GM10248 (cell line): ENCODE measurements around the gene SRL.

Source experiments
- CTCF ChIA-PET: fragments of 300-600 bp; sonication (Branson Sonifier 250); formaldehyde crosslinking; extraction: SDS; loops from one replicate; lab custom pipeline; 2021; ENCODE audit warnings: antibody characterized with exemption; lab: Yijun Ruan, JAX
- POLR2A ChIA-PET: fragments of 350-650 bp; sonication (Branson Sonifier 250); formaldehyde crosslinking; extraction: SDS; loops from one replicate; lab custom pipeline; 2020; ENCODE audit warnings: antibody characterized with exemption; lab: Yijun Ruan, JAX
- DNase-seq: peaks from one replicate; pipeline ENCODE4 v3.0.0; 2012; ENCODE audit errors: extremely low spot score
- TF ChIP-seq, protein P1 (sequence below): IDR thresholded peaks from 2 replicates; pipeline ENCODE4 v1.5.1; 2012; ENCODE audit warnings: mild to moderate bottlenecking, low read depth; ENCODE audit errors: extremely low read depth, missing control alignments, control extremely low read depth

The SRL gene

DNA sequence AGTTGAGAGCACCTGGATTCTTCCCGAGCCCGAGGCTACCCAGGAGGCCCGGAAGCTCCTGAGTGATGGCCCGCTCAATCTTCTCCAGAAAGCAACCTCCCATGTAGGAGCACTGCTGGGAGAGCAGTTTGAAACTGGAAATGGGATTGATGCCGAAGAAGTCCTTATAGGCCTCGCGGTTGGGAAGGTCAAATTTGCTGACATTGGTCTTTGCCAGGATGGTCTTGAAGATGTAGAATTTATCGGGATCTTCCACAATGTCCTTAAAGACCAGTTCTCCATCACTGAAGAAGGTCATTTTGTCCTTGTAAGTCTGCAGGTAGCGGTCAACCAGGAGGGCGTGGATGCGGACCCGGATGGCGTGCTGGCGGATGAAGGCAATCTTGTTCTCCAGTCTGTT, 49.7 kb downstream of the SRL start:
- ChIA-PET CTCF (no interaction called here), POLR2A (no interaction called here)
- no peak for DNase-seq
- TF ChIP-seq, protein P1, sequence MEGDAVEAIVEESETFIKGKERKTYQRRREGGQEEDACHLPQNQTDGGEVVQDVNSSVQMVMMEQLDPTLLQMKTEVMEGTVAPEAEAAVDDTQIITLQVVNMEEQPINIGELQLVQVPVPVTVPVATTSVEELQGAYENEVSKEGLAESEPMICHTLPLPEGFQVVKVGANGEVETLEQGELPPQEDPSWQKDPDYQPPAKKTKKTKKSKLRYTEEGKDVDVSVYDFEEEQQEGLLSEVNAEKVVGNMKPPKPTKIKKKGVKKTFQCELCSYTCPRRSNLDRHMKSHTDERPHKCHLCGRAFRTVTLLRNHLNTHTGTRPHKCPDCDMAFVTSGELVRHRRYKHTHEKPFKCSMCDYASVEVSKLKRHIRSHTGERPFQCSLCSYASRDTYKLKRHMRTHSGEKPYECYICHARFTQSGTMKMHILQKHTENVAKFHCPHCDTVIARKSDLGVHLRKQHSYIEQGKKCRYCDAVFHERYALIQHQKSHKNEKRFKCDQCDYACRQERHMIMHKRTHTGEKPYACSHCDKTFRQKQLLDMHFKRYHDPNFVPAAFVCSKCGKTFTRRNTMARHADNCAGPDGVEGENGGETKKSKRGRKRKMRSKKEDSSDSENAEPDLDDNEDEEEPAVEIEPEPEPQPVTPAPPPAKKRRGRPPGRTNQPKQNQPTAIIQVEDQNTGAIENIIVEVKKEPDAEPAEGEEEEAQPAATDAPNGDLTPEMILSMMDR = no peak

DNA sequence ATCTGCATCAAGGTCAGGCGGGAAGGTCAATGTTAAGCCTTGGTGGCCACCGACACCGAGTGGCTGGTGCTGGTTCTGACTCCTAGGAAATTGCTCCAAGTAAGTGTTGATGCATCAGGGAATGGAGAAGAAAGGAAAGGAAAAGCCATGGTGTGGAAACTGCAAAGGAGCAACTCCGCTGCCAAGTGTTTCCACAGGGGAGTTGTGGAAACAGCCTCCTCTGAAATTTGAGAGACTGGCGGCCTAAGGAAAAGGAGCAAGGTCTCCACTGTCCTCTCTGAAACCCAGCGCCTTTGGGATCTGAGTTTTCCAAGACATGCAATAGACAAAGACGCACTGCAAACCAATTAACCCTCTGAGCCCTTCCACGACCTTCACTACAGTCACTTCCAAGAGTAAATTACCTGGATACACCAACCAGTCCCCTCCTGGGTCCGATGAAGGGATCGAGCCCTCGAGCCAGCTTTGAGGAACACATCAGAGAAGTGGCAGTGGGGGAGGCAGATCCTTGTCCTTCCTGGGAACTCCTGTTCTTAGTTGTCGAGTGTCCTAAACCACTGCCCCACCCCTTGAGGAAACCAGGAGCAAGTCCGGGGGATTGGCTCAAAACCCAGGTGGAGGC, 51.1 kb downstream of the SRL start:
- DNase-seq = no peak
- ChIA-PET POLR2A (no interaction called here), CTCF (no interaction called here)
- TF ChIP-seq, protein P1 = no peak

DNA sequence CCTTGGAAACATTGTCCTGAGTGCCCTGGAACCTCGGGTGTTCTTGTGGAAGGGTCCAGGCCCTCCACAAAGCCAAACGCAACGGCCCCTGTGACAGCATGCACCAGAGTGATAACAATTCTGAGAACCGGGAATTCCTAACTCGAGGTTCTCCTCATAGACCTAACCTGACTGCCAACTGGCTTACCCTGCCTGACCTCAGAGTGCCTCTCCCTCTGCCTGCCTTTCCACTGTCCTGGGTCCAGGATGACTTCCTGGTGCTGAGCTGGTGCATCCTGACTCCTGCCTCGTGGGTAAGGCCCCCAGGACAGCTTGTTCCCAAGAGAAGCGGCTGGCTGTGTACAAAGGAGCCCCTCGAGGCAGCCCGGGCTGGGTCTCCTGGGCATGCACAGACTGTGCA, 51.8 kb downstream of the SRL start:
- POLR2A ChIA-PET = no interaction called here
- no peak for DNase-seq
- TF ChIP-seq, protein P1 = no peak
- CTCF ChIA-PET = no interaction called here

DNA sequence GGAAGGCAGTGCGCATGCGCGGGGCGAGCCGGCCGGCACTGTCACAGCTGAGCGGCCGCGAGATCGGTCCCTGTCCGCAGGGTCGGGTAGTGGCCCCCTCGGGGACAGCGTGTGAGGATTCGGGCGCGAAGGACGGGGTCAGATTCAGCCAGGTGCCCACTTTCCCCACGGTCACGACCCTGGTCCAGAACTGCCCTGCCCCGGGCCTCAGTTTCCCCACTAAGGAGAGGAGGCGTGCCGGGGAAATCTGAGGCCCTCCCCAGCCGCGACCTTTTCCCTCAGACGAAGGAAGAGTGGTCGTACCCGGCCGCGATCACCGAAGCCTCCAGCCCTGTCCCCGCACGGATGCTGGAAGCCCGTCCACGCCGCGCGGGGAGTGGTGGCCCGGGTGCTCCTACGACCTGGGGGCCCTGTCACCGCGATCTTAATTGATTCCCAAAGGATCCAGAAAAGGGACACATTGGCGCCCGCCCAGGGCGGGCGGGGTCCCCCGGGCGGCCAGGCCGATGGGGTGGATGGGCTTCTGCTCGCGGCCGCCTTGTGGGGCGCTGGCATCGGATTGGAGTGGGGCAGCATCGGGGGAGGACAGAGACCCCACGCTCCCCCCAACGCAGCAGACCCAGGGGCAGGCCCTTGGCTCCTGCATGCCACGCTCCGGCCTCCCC, 57.7 kb downstream of the SRL start:
- TF ChIP-seq, protein P1 = no peak
- no peak for DNase-seq
- ChIA-PET CTCF (interaction anchor here (0.5 to 1.0 kb wide), 3 partner anchors 9 to 976 kb away, joined by 3 read pairs; no protein-coding TSS in a partner anchor), POLR2A (no interaction called here)

DNA sequence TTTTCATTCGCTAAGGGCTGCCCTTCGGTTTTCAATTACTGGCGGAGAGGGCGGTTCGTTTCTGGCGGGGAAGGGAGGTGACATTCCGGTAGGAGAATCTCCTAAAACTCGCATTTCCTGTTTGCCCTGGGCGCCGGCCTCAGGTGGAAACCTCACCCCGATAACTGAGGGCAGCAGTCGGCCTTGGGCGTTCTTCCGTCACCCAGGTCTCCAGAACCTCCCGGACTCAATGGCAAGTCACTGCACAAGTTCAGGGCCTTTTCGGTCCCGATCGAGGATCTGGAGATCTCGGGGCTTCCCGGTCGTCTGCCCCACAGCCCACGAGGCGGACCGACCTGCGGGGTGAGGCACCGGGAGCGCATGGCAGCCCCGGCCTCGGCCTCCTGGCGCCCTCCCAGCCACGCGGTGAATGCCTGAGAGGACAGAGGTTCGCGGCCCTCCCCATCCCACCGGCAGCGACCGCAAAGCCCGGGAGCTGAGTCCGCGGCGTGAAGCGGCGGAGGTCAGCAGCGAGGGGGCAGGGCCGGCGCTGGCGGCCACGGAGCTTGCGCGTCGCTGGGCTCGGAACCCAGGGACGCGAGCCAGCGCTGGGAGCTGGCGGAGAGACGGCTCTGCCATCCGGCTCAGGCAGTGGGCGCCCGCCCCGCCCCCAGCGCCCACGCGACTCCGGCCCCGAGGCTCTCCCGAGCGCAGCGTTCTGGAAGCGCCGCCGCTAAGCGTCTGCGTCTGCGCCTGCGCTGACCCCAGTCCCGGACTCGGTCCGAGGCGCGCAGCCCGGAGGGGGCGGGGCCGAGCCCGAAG, 58.4 kb downstream of the SRL start:
- peak; percentile 100 for DNase-seq
- ChIA-PET POLR2A (no interaction called here), CTCF (interaction anchor here (0.5 to 1.0 kb wide), 2 partner anchors 9 to 976 kb away, joined by 3 read pairs; no protein-coding TSS in a partner anchor)
- TF ChIP-seq, protein P1 = no peak

DNA sequence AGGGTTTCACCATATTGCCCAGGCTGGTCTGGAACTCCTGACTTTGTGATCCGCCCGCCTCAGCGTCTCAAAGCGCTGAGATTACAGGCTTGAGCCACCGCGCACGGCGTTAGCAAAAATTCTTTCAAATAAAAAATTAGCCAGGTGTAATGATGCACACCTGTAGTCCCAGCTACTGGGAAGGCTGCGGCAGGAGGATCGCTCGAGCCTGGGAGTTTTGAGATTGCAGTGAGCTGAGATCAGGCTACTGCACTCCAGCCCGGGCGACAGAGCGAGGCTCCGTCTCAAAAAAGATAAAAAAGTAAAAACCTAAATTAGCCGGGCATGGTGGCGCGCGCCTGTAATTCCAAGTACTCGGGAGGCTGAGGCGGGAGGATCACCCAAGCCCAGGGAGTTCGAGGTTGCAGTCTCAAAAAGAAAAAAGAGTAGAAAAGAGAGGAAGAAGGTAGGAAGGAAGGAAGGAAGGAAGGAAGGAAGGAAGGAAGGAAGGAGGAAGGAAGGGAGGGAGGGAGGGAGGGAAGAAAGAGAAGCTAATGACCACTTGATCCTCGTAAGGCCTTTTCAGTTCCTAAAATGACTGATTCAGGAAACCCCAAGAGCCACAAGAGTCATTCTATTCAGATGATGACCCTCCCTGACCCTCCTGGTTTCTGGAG, 59.2 kb downstream of the SRL start:
- ChIA-PET CTCF (no interaction called here), POLR2A (no interaction called here)
- peak; percentile 74 for DNase-seq
- TF ChIP-seq, protein P1 = no peak
